SKM-1 treated with dmso at 0.1 percent for 144 hours (cell line): ENCODE measurements around the gene P4HB.

Experiments
- DNase-seq: peaks from one replicate; lab custom pipeline; 2025; ENCODE audit not compliant: unreplicated experiment; lab: John Stamatoyannopoulos, UW

Gene P4HB

GRCh38 chr17:81859906-81860755 is at the start of gene P4HB:
P4HB (minus strand) TSS chr17:81860535; CDS start chr17:81860471, 64 bp downstream.
- DNase-seq: no peak

- no peak for DNase-seq
Measured at GRCh38 chr17:81909231-81909630, 48.9 kb upstream of the P4HB start.

GRCh38 chr17:81908793-81909192 is 48.5 kb upstream of the P4HB start:
- no peak for DNase-seq

GRCh38 chr17:81907219-81908145 is 47.1 kb upstream of the P4HB start:
- DNase-seq: no peak

GRCh38 chr17:81906476-81907218 is 46.3 kb upstream of the P4HB start:
- no peak for DNase-seq

GRCh38 chr17:81905993-81906392 is 45.7 kb upstream of the P4HB start:
- no peak for DNase-seq

- DNase-seq: no peak
Measured at GRCh38 chr17:81905424-81905875, 45.1 kb upstream of the P4HB start.

- no peak for DNase-seq
Measured at GRCh38 chr17:81904600-81905423, 44.5 kb upstream of the P4HB start.

- no peak for DNase-seq
Measured at GRCh38 chr17:81903896-81904599, 43.7 kb upstream of the P4HB start.

GRCh38 chr17:81903415-81903831 is 43.1 kb upstream of the P4HB start:
- DNase-seq: no peak

GRCh38 chr17:81902653-81903414 is 42.5 kb upstream of the P4HB start:
- no peak for DNase-seq

- DNase-seq: no peak
Measured at GRCh38 chr17:81902023-81902652, 41.8 kb upstream of the P4HB start, which contains the start of gene NPB. NPB (plus strand) TSS chr17:81902238; CDS start chr17:81902278, 40 bp downstream.

- no peak for DNase-seq
Measured at GRCh38 chr17:81901167-81902022, 41.1 kb upstream of the P4HB start.

GRCh38 chr17:81900181-81900820 is 40.0 kb upstream of the P4HB start:
- DNase-seq: no peak

GRCh38 chr17:81899514-81900166 is 39.3 kb upstream of the P4HB start:
- no peak for DNase-seq

GRCh38 chr17:81898885-81899284 is 38.5 kb upstream of the P4HB start:
- no peak for DNase-seq
